Stimulated activated CD4-positive, alpha-beta T cell treated with anti-CD3 and anti-CD28 coated beads, TNF-alpha, amount 100 ng/mL, for 1 hour (primary cell): ENCODE results near the gene FADS1.
A peak's percentile ranks its signal among the peaks of the same experiment; 100 is the strongest.

Experiments
- DNase-seq, 3 donors: peaks; one replicate each; pipeline ENCODE4 v3.0.0-alpha.2; 2020; ENCODE audit warnings: low read depth in 3 of 3, low spot score in 1 of 3

Gene FADS1

GRCh38 chr11:61816736-61817455 is at the start of gene FADS1:
FADS1 (minus strand) TSS chr11:61817003; CDS start chr11:61816929, 74 bp downstream.
- peak in 2 of 3 donors; percentile 37 to 55 for DNase-seq

GRCh38 chr11:61866231-61866957 is 49.6 kb upstream of the FADS1 start:
- DNase-seq = no peak

GRCh38 chr11:61864814-61865775 is 48.3 kb upstream of the FADS1 start:
- no peak for DNase-seq

GRCh38 chr11:61863548-61864081 is 46.8 kb upstream of the FADS1 start:
- DNase-seq = no peak

- DNase-seq = no peak
These were observed 46.1 kb upstream of the FADS1 start for GRCh38 chr11:61862714-61863547.

- DNase-seq = no peak
These were observed 44.8 kb upstream of the FADS1 start for GRCh38 chr11:61861634-61862033.

GRCh38 chr11:61860054-61860903 is 43.5 kb upstream of the FADS1 start:
- DNase-seq = no peak

GRCh38 chr11:61855939-61856680 is 39.3 kb upstream of the FADS1 start:
- DNase-seq = no peak

- DNase-seq = no peak
These were observed 38.3 kb upstream of the FADS1 start for GRCh38 chr11:61854966-61855714.

GRCh38 chr11:61854206-61854895 is 37.5 kb upstream of the FADS1 start:
- DNase-seq = no peak

GRCh38 chr11:61853698-61854169 is 36.9 kb upstream of the FADS1 start:
- DNase-seq = no peak

- DNase-seq = no peak
These were observed 35.1 kb upstream of the FADS1 start for GRCh38 chr11:61851900-61852295.

GRCh38 chr11:61851113-61851899 is 34.5 kb upstream of the FADS1 start:
- DNase-seq = no peak

- DNase-seq = no peak
These were observed 33.9 kb upstream of the FADS1 start for GRCh38 chr11:61850687-61851086.

- no peak for DNase-seq
These were observed 31.8 kb upstream of the FADS1 start for GRCh38 chr11:61848631-61849030.

- no peak for DNase-seq
These were observed 31.2 kb upstream of the FADS1 start for GRCh38 chr11:61847914-61848581.
